Kidney glomerular epithelial cell (primary cell): Measurements from ENCODE around the gene CHKA.
A peak's percentile ranks its signal among the peaks of the same experiment; 100 is the strongest.

Experiments
- DNase-seq: peaks from one replicate; lab custom pipeline; 2025; lab: John Stamatoyannopoulos, UW

Gene CHKA

DNA sequence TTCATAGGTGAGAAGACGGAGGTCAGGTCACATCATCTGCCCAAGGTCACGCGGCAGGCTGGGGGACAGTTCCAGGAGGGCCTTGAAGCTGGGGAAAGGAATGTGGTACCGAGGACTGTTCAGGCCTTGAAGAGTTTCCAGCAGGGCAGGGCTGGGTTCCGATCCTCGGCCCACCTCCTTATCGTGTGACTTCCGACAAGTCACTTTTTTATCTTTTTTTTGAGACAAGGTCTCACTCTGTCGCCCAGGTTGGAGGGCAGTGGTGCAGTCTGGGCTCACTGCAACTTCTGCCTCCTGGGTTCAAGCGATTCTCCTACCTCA, 90.1 kb downstream of the CHKA start:
- no peak for DNase-seq

DNA sequence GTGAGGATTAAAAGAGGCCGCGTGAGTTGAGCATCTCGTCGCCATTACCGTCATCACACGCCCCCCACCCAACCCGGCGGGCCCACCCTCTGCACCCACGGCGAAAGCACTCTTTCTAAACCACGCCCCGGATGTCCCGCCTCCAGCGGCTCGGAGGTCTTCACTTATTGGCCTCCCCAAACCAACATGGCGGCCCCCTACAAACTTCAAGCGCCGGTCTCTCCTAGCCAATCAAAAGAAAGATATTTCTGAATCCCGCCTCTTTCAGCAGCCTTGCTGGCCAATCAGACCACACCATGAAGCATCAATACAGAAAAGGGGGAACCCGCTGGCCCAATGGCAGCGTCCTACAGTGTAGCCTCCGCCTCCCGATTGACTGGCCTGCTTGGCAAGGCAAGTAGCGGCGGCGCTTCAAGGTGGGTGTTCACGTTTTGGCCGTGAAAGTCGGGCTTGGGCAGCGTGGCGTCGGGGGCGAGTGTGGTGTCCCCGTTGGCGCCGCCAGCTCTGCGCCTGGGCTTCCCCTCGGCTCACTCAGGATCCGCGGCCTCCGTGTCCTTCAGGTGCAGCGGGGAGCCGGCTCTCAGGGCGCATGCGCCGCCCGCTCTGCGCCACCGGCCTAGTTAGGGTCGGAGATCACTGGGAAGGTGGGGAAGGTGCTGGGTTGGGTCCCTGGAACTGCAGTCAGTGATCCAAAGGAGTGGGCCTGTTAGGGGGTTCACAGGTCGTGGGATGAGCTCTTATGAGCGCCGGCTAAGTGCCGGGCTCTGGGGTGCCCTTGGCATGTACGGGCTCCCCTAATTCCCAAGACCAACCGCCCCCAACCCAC, 90.7 kb downstream of the CHKA start, which contains the start of gene NDUFS8:
Gene NDUFS8, plus strand, starts transcription at position 364 of the 826 bp plus-strand sequence. CDS start 1,471 bp downstream, outside the sequence.
- peak; percentile 98 for DNase-seq

DNA sequence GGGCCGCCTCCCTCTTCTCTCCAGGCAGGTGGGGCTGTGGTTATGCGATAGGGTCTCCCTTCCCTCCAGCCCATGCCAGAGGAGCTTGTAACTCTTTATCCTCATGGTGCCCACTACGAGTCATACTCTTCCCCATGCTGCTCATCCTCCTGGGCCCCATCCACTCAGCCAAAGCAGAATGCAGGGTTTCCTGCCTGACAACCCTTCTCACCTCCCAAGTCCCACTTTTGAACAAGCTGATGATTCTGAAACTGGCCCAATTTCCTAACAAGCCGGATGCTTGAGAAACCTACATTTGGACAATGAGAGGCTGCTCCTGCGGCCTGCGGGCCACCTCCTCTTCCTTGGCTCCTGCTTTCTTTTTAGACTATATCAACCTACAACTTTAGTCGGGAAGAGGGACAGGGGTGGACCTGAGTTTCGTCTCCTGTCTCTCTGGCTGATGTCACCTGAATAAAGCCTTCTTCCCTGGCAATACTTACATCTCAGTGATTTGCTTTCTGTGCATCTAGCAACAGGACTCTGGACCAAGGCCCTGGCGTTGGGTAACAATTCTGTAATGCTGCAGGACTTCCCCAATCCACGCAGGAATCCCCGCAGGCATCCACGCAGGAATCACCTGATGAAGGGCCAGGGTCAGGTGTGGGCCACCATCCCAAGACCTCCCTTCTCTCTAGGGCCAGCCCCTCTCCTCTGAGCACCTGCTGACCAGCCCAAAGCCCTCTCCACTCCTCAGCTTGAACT, 92.2 kb downstream of the CHKA start:
- DNase-seq: peak; percentile 37

DNA sequence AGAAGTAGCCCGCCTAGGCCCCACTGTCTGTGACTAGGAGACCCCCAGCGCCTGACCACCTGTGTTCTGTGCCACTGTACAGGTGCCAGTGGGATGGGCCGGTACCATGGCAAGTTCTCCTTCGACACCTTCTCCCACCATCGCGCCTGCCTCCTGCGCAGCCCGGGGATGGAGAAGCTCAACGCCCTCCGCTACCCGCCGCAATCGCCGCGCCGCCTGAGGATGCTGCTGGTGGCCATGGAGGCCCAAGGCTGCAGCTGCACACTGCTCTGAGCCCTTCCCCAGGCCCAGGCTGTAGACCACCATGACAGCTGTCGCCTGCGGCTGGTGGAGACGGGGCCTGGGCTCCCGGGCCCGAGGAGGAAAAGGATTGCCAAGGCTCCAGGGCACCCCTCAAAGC, 93.5 kb downstream of the CHKA start:
- DNase-seq: no peak

DNA sequence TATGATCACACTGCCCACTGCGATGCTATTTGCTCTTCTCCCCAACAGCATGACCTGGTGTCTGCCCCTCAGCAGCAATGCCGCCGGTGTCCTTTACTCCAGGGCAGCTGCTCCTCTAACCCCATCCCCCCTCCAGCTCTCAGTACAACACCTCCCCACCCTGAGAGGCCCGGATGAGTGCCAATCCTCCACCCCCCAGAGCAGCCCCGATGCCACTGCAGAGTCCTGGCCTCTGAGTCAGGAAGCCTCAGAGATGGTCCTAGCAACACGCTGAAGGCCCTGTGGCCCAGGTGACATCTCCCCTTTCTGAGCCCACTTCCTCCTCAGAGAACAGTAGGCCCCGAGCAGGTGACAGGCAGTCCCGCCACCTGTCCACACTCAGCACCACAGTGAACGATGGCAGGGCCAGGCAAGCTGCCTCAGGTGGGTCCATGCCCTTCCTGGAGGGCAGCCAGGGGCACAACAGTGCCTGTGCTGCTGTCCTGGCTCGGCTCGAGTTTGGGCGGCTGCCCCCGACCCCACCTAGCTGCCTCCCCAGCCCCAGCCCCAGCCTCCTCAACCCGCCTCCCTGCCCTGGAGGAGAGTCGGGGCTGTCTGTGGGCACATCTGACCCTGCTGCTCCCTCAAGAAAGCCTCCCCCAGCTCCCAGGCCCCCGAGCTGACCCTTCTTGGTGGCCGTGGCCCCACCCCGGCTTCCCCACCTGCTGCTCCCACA, 94.6 kb downstream of the CHKA start:
- no peak for DNase-seq

DNA sequence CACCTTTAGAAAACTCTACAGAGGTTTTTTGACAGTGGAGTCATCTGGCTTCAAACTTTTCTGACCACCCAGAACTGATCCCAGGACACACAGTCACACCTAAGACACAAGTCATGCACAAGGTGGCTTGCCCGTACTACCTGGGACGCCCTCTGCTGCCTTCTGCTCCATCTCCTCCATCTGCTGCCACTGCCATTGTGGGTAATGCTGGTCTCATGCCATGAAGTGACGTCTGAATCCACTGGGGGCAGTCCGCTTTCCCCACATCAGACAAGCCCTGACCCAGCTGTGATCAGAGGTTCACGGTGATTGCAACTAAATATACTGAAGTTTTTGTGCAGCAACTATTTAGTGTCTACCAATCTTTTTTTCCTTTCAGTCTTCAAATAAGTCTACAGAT, 96.1 kb downstream of the CHKA start:
- no peak for DNase-seq

DNA sequence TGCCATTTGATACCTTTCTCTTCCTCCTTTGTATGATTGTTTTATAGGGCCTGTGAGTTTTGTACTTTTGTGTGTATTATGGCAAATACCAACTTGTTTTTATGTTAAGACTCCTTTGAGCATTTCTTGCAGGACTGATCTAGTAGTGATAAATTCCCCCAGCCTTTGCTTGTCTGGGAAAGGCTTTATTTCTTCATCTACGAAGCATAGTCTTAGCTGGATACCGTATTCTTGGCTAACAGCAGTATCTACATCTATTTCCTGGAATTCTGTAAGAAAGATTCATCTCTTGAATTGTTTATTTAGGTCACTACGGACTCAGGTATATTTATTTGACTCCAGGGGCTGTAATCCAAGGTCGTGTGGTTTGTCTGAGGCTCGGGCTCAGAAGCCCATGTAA, 96.7 kb downstream of the CHKA start:
- DNase-seq: no peak

DNA sequence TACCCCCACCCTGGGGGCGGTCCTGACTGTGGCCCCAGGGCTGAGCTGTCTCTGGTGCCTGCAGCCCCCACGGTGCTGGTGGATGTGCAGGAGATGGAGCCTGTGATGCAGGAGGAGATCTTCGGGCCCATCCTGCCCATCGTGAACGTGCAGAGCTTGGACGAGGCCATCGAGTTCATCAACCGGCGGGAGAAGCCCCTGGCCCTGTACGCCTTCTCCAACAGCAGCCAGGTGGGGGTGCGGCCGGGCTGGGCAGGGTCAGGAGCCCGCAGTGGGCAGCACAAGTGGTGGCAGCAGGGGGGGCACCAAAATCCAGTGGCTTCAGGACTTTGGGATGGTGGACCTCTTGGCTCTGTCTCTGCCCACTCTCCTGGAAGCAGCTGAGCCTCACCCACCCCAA, 98.7 kb downstream of the CHKA start:
- no peak for DNase-seq

DNA sequence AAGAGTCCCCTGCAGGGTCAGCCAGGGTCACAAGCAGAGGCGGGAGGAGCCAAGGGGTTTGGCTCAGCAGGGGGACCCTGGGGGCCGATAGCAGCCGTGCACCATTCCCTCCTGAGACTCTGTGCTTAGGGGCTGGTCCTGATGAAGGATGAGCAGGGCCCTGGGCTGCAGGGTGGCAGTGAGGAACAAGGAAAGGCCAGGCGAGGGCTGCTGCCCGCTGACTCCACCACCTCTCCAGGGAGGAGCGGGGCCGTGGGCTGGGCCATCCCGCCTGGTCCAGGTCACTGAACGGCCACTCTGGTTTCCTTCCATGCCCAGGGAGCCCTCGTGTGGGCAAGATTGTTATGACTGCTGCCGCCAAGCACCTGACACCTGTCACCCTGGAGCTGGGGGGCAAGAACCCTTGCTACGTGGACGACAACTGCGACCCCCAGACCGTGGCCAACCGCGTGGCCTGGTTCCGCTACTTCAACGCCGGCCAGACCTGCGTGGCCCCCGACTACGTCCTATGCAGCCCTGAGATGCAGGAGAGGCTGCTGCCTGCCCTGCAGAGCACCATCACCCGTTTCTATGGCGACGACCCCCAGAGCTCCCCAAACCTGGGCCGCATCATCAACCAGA, 99.9 kb downstream of the CHKA start:
- peak; percentile 47 for DNase-seq

DNA sequence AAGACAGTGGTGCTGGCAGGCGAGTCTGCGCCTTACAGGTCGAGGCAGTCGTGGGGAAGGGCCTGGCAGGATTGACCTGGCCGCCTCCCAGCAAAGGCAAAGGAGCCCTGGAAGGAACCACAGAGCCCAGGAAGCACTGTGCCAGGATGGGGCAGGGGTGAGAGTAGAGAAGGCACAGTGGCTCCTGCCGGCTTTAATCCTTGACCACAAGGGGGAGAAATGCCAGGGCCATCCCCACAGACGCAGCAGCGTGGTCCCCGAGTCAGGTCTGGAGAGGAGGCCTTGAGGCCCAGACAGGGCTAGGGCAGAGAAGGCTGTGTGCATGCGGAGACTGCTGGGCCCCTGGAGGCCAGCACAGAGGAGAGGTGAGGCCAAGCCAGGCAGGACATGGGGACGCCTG, 100.6 kb downstream of the CHKA start:
- no peak for DNase-seq

DNA sequence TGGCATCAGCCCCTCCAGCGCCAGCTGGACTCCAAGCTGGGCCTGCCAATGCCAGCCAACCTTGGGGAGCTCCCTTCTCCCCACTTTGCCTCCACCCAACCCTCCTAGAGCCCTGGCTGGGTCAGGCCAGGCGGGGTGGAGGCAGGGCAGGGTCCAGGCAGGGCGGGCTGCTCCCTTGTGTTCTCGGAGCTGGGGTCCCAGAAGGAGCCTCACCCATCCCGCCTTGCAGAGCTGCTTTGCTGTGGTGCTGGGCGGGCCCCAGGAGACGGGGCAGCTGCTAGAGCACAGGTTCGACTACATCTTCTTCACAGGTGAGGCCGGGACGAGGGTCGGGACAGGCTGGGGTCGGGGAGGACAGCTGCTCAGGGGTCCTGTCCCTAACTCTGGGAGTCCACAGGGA, 101.7 kb downstream of the CHKA start:
- no peak for DNase-seq

DNA sequence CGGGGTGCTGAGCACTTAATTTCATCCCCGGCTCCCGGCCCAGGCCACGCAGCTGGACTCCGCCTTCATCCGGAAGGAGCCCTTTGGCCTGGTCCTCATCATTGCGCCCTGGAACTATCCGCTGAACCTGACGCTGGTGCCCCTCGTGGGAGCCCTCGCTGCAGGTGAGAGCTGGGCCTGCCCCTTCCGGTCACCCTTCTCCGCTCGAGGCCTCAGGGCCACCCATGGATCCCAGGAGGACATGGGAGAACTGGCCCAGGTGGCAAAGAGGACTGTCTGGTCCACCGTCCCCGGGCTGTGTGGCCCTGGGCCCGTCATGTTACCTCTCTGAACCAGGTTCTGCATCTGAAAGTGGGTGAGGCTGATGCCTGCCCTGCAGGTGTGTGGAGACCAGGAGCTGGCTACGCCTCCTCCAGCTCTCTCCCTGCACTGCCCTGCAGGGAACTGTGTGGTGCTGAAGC, 102.4 kb downstream of the CHKA start:
- no peak for DNase-seq

DNA sequence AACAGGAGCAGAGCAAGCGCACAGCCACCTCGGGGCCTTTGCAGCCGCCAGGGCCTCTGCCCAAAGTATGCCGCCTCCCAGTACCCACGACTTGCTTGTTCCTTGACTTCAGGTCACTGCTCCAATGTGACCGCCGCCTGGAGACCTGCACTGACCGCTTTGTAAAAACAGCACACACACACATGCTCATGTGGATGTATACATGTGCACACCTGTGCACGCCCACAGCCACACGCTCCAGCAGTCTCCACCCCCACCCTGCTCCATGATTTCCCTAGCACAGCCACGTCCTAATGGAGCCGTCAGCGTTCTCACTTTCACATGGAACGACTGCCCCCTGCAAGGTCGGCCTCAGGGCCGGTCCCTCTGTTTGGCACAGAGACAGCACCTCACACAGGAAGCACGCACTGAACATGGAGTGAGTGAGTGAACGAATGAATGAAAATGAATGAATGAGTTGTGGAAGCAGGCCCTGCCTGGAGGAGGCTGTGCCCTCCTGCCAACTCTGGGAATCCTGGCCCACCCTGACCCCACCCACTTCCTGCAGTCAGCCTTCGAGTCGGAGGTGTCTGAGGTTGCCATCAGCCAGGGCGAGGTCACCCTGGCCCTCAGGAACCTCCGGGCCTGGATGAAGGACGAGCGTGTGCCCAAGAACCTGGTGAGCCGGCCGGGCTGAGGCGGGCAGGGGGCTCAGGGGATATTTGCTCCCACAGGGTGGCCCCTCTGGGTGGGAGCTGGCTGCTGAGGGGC, 103.0 kb downstream of the CHKA start:
- DNase-seq: no peak

DNA sequence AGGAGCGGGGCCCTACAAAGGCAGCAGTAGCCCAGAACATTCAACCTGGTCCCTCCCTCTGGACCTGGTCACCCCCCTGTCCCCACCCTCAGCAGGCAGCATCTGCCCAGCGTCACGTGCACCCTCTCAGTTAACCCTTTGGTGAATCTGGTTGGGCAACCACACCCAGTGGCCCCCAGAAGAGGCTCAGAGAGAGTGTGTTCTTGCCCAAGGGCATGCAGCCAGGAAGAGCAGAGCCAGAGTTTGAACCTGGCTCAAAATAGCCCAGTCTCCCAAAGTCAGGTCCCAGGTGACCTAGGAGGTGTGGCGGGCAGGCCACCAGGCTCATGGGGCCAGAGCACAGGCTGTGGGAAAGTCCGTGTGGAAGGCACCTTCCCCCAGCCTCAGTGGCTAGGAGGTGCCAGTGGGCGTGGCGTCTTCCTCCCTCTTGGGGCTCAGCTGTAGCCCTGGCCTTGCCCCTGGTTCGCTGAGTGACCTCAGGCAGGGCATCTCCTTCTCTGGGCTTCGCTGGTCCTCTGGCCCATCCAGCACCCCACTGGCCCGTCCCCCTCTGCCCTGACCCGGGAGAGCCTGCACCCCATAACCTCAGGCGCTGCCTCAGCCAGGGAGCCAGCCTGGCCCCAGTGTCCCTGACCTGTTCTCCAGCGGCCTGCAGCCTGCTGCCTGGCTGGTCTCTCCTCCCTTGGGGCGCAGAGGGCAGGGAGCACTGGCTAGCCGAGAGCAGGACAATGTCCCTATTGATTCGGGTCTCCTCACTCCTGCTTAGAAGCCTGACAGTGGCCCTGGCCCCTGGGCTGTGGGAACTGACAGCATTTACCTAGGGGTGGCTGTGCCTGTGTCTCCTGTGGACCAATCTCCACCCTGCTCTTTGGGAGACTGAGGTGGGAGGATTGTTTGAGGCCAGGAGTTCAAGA, 104.0 kb downstream of the CHKA start:
- no peak for DNase-seq

DNA sequence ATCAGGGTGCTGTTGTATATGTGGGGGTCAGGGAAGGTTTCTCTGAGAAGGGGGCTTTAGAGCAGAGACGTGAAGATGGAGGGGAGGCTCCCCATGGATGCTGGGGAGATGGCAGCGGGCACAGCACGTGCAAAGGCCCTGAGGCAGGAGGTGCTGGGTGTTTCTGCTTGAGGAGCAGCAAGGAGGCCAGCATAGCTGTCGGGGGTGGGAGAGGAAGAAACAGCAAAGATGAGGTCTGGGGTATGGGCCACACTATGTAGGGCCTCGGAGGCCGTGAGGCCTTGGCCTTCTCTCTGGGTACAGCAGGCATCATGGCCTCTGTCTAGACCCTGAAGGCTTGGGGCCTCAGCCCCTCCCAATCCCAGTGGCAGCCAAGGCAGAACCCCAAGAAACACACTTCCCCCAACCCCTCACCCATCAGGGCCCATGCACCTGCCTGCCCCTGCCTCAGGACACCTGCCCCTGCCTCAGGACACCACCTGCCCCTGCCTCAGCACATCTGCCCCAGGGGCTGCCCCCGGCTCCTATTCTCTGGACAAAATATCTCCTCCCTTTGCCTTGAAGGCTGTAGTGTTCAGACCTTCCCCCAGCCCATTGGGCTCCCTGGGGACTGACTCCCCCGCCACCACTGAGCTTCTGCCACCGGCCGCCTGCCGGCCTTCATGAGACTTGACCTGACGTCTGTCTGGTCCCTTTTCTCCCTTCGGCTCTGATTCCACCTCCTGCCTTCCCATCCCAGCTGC, 104.9 kb downstream of the CHKA start:
- no peak for DNase-seq

DNA sequence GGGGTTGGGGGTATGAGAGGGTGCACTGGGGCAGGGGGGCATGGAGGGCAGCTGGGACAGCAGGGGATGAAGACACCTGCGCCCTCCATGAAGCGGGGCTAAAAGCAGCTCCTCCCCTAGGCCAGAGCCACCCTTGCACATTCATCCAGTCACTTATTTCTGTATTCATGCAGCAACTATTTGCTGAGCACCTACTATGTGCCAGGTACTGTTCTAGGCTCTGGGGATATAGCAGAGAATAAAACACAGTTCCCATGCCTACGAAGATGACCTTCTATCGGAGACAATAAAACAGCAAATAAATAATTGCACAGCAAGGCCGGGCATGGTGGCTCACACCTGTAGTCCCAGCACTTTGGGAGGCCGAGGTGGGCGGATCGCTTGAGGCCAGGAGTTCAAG, 105.7 kb downstream of the CHKA start:
- no peak for DNase-seq

DNA sequence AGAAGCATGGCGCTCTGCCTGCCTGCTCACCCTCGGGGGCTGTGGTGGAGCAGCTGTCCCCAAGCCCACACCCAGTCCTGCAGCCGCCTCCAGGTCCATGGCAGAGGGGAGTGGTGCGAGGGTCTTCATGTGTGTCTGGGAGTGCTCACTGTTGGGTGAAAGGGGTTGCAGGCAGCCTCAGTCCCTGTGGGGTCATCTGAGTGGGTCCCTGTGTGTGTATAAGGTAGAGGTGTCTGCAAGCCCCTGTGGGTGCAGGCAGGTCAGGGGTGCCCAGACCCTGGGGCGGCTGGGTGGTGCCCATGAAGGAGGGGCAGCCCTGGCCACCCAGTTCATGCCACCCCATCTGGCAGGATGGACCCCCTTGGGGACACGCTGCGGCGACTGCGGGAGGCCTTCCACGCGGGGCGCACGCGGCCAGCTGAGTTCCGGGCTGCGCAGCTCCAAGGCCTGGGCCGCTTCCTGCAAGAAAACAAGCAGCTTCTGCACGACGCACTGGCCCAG, 106.2 kb downstream of the CHKA start:
- no peak for DNase-seq

DNA sequence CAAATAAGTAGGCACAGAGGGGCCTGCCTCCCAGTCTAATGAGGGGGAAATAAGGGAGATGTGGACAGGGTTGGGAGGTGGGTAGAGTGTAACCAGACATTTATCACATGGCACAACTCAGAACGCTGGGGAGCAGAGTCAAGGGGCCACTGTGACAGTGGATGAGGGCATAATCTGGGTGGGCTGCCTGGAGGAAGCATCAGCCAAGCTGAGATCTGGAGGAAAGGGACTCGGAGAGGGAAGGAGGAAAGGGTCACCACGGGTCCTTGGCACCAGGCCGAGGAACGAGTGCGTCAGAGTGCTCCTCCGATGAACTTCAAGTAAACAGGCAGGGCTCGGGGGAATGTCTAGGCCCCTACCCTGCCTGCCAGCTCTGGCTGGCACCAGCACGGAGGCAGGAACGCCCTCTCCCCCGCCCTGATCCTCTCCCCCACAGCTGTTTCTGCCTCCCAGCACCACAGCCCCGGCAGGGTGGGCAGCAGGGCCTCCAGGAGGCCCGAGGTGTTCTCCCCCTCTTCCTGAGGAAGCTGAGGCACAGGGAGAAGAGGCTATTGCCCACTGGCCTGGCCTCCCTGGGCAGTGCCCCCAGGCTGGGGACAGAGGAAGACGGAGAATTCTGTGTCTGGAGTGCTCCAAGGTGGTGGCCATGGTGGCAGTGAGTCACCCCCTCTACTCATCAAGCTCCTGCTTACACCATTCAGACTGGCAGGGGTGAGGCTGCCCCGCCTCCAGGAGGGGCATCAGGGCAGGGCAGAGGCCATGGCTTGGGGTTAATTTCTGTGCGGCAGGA, 106.8 kb downstream of the CHKA start:
- DNase-seq: peak; percentile 81
